GM12878 (cell line): ENCODE measurements around the gene HNF4A. TPM values are rescaled to one million over a fixed set of nuclear protein-coding genes. Genes with fewer than 3 reads are reported as not detected.

Experiments
- CBFB ChIP-seq: IDR thresholded peaks from 2 replicates; pipeline ENCODE4 v1.6.1; 2016; ENCODE audit warnings: antibody characterized with exemption, low read depth
- CREB1 ChIP-seq: IDR thresholded peaks from 2 replicates; pipeline ENCODE4 v1.6.1; 2012; ENCODE audit warnings: low read depth, mild to moderate bottlenecking, inconsistent platforms
- CREM ChIP-seq: IDR thresholded peaks from 2 replicates; pipeline ENCODE4 v1.6.1; 2014; ENCODE audit warnings: antibody characterized with exemption, low read depth
- DPF2 ChIP-seq: fragments of 450-650 bp; IDR thresholded peaks from 2 replicates; pipeline ENCODE4 v1.6.1; 2017; ENCODE audit warnings: mild to moderate bottlenecking
- FOXK2 ChIP-seq: fragments of 450-650 bp; IDR thresholded peaks from 2 replicates; pipeline ENCODE4 v1.6.1; 2017; ENCODE audit warnings: mild to moderate bottlenecking, moderate library complexity
- GABPA ChIP-seq: IDR thresholded peaks from 2 replicates; pipeline ENCODE4 v1.6.1; 2014; ENCODE audit warnings: antibody characterized with exemption, low read depth, mild to moderate bottlenecking, inconsistent platforms
- IKZF1 ChIP-seq: fragments of 450-650 bp; conservative IDR thresholded peaks from 2 replicates; pipeline ENCODE4 v1.6.1; 2017; ENCODE audit warnings: antibody characterized with exemption, mild to moderate bottlenecking
- JUNB ChIP-seq: IDR thresholded peaks from 2 replicates; pipeline ENCODE4 v1.6.1; 2016; ENCODE audit warnings: antibody characterized with exemption, mild to moderate bottlenecking
- MYC ChIP-seq: IDR thresholded peaks from 2 replicates; pipeline ENCODE4 v1.6.1; 2011; ENCODE audit warnings: mild to moderate bottlenecking, low read length, moderate library complexity, inconsistent platforms; ENCODE audit not compliant: insufficient read depth, insufficient replicate concordance, insufficient read length, severe bottlenecking
- NFXL1 ChIP-seq: fragments of 450-650 bp; IDR thresholded peaks from 2 replicates; pipeline ENCODE4 v1.6.1; 2017; ENCODE audit warnings: antibody characterized with exemption, mild to moderate bottlenecking, borderline replicate concordance
- NR2C2 ChIP-seq: IDR thresholded peaks from 2 replicates; pipeline ENCODE4 v1.6.1; 2011; ENCODE audit warnings: borderline replicate concordance, low read depth; ENCODE audit not compliant: control insufficient read depth, insufficient read length
- PAX5 ChIP-seq: IDR thresholded peaks from 2 replicates; pipeline ENCODE4 v1.6.1; 2011; ENCODE audit warnings: low read depth, low read length, borderline replicate concordance
- POLR2A ChIP-seq: IDR thresholded peaks from 2 replicates; pipeline ENCODE4 v1.6.1; 2011; ENCODE audit warnings: low read depth, mild to moderate bottlenecking, low read length
- RUNX3 ChIP-seq: IDR thresholded peaks from 2 replicates; pipeline ENCODE4 v1.6.1; 2012; ENCODE audit warnings: low read length, inconsistent platforms
- SMAD5 ChIP-seq: IDR thresholded peaks from 2 replicates; pipeline ENCODE4 v1.6.1; 2016; ENCODE audit warnings: antibody characterized with exemption, low read depth
- SMC3 ChIP-seq: IDR thresholded peaks from 2 replicates; pipeline ENCODE4 v1.6.1; 2011; ENCODE audit warnings: low read length, improper control_type of control experiment, borderline replicate concordance
- SP1 ChIP-seq: IDR thresholded peaks from one replicate; pipeline ENCODE4 v1.6.1; 2011; ENCODE audit warnings: low read depth, low read length
- SRF ChIP-seq, 2 experiments: IDR thresholded peaks; 2 replicates each; pipeline ENCODE4 v1.6.1; 2011; ENCODE audit warnings: low read depth in 2 of 2, low read length in 2 of 2, mild to moderate bottlenecking in 1 of 2, moderate library complexity in 1 of 2
- SUZ12 ChIP-seq: fragments of 200-600 bp; sonication (generic); IDR thresholded peaks from one replicate; pipeline ENCODE4 v1.6.1; 2018; ENCODE audit warnings: antibody characterized with exemption, mild to moderate bottlenecking; ENCODE audit not compliant: unreplicated experiment
- TCF12 ChIP-seq: IDR thresholded peaks from 2 replicates; pipeline ENCODE4 v1.6.1; 2011; ENCODE audit warnings: low read depth, mild to moderate bottlenecking, low read length
- ZNF24 ChIP-seq: fragments of 450-650 bp; IDR thresholded peaks from 2 replicates; pipeline ENCODE4 v1.6.1; 2017; ENCODE audit warnings: antibody characterized with exemption, mild to moderate bottlenecking
- polyA plus RNA-seq, 11 experiments: library from polyadenylated mRNA; depleted of rRNA in 4 of 11; unstranded in 6 of 11; stranded (reverse) in 5 of 11; fragments of >200 nt; fragmentation: Nextera tagmentation in 4 of 11; fragmentation: Illumina TruSeq in 1 of 11; extraction: Ambion mirVana in 4 of 11; extraction: Trizol in 1 of 11; gene quantifications; 1 replicate in 1 of 11; 2 replicates in 10 of 11; pipeline versions ENCODE4 v1.2.1 to v1.2.3, GENCODE V29; 2011 to 2016; ENCODE audit warnings: inconsistent platforms in 2 of 11, missing spikeins in 2 of 11, low read depth in 1 of 11
- total RNA-seq, 4 experiments: library from RNA; depleted of rRNA in 3 of 4; stranded (reverse); fragments of >200 nt in 3 of 4; fragmentation: Illumina TruSeq in 1 of 4; extraction: Trizol in 1 of 4; gene quantifications; 2 replicates each; pipeline versions ENCODE4 v1.2.1 to v1.2.3, GENCODE V29; 2013 to 2021
- TF ChIP-seq, protein P1 (sequence below): fragments of 450-650 bp; formaldehyde crosslinking; IDR thresholded peaks from 2 replicates; pipeline ENCODE4 v1.5.0; 2022; ENCODE audit warnings: mild to moderate bottlenecking, missing genetic modification characterization

HNF4A gene
- total and polyA plus RNA-seq, 10 of the 15 experiments (the other 5 are each of a cell fraction or from before 2014, with no cell fraction given): 0.21 TPM; not detected in 9

DNA sequence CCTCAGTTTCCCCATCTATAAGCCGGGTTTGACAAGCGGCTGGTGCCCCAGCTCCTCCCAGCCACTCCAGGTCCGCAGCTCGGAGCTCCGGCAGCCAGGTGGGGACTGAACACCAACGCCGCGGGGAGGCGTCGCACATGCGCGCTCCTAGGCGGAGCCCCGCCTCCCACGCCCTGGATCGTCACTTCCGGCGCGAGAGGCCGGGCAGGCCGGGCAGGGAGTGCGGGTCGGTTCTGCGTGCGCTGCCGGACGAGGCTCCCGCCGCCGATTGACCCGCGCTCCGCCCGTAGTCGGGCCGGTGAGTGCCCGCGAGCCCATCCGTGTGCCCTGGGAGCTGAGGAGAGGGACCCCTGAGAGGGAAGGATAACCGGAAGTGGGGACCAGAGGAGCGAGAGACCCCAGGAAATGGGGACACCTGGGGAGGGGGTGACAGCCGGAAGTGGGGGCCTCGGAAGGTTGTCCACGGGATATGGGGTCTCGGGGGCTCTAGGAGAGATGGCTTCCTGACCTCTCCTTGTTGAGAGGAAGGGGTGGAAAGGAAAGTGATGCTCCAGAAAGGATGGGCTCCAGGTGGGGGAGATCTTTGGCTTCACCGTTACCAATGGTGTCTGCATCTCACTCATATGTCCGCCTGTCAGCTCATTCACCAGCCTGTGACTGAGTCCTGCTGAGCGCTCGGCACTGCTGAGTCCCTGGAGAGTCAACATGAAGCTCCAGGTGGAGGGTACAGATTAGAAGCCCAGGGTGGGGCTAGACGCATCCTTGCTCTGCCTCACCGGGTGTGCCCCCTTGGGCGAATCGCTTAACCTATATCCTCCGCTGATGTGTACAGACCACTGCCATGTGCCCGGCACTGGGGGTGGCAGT lies 120.4 kb downstream of the HNF4A start, which contains the start of gene TTPAL (continued):
- TF ChIP-seq, protein P1, sequence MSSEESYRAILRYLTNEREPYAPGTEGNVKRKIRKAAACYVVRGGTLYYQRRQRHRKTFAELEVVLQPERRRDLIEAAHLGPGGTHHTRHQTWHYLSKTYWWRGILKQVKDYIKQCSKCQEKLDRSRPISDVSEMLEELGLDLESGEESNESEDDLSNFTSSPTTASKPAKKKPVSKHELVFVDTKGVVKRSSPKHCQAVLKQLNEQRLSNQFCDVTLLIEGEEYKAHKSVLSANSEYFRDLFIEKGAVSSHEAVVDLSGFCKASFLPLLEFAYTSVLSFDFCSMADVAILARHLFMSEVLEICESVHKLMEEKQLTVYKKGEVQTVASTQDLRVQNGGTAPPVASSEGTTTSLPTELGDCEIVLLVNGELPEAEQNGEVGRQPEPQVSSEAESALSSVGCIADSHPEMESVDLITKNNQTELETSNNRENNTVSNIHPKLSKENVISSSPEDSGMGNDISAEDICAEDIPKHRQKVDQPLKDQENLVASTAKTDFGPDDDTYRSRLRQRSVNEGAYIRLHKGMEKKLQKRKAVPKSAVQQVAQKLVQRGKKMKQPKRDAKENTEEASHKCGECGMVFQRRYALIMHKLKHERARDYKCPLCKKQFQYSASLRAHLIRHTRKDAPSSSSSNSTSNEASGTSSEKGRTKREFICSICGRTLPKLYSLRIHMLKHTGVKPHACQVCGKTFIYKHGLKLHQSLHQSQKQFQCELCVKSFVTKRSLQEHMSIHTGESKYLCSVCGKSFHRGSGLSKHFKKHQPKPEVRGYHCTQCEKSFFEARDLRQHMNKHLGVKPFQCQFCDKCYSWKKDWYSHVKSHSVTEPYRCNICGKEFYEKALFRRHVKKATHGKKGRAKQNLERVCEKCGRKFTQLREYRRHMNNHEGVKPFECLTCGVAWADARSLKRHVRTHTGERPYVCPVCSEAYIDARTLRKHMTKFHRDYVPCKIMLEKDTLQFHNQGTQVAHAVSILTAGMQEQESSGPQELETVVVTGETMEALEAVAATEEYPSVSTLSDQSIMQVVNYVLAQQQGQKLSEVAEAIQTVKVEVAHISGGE (CRISPR knock-in tag): peak; percentile 61
- TF ChIP-seq IKZF1 (peak; percentile 69), POLR2A (peak; percentile 100), TCF12 (no peak), FOXK2 (0 out of 2 replicates have a peak, but pooled peaks have one; percentile 45), NR2C2 (no peak), SP1 (peak; percentile 45), GABPA (peak; percentile 87), SUZ12 (no peak), RUNX3 (peak; percentile 13), SRF (IDR thresholded peaks at IDR 0.05; ENCODE audit: low read depth in 2 of 2, low read length in 2 of 2) (peak in 1 of 2 experiments; percentile 67; a peak in 1 of 4 replicates), CREB1 (peak; percentile 90), PAX5 (peak; percentile 49; the same call in 1 of the 2 replicates), DPF2 (peak; percentile 60; the same call in 1 of the 2 replicates), ZNF24 (0 out of 2 replicates have a peak, but pooled peaks have one; percentile 8), JUNB (no peak), SMC3 (0 out of 2 replicates have a peak, but pooled peaks have one; percentile 4), SMAD5 (peak; percentile 75), NFXL1 (no peak), MYC (peak; percentile 65), CREM (peak; percentile 91), CBFB (no peak)
